Upper lobe of left lung (tissue), 4 donors: ENCODE measurements around the gene CCDC51.

Experiments used
- CTCF ChIP-seq, 6 experiments: fragments of 450-650 bp in 4 of 6; fragments of 200-600 bp in 2 of 6; sonication (generic) in 2 of 6; IDR thresholded peaks; one replicate each; pipeline ENCODE4 v1.5.1; 2016 to 2019; ENCODE audit warnings: antibody characterized with exemption in 6 of 6
- POLR2A ChIP-seq, 4 donors: fragments of 450-650 bp; IDR thresholded peaks; one replicate each; pipeline ENCODE4 v1.5.1; 2016 to 2017; ENCODE audit warnings: antibody characterized with exemption in 4 of 4, mild to moderate bottlenecking in 2 of 4

DNA sequence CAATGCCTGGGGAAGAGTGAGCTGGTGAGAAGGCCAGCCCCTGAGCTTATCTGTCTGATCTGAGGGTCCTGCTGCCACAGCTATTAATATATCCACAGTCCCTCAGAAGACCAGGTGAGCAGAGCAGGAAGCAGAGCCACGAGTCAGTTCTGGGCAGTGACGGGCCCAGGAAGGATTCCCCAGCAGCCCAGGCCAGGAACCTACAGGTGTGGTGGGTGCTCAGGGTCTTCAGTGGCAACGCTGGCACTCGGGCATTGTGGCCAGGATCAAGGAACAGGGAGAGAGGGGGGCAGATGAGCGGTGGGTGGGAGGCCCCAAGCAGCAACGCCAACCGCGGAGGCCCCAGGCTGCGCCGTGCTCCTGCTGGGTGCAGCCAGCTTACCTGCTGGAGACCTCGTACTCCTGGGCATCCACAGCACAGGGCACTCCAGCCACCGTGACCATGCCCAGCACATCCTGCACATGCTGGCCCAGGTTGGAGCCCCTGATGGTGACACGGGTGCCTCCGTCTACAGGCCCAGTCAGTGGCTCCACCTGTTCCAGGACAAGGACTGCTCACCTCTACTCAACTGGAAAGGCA is 22.3 kb downstream of the CCDC51 start:
- TF ChIP-seq CTCF (IDR thresholded peaks at IDR 0.05) (no peak), POLR2A (IDR thresholded peaks at IDR 0.05) (no peak)
